CD4-positive, alpha-beta T cell (primary cell): Measurements from ENCODE around the gene CCNL1. TPM values are rescaled to one million over a fixed set of nuclear protein-coding genes. Genes with fewer than 3 reads are reported as not detected.

ENCODE experiments used
- ATAC-seq: fragments of 200-7000 bp; cut with Tn5 transposase; one replicate; pipeline ENCODE4 v1.10.0; 2022; ENCODE audit warnings: mild to moderate bottlenecking; ENCODE audit not compliant: poor library complexity
- CTCF ChIA-PET: fragments of 350-600 bp; sonication (Branson Sonifier 250); formaldehyde crosslinking; loops from one replicate; lab custom pipeline; 2021; ENCODE audit warnings: antibody characterized with exemption, inconsistent platforms; lab: Charles Lee
- POLR2A ChIA-PET: fragments of 350-600 bp; sonication (Branson Sonifier 250); formaldehyde crosslinking; loops from one replicate; lab custom pipeline; 2021; ENCODE audit warnings: antibody characterized with exemption, inconsistent platforms; lab: Charles Lee
- DNase-seq, 14 experiments: peaks; one replicate each; pipeline ENCODE4 v3.0.0-alpha.2; 2013 to 2020; ENCODE audit warnings: mixed read lengths in 2 of 14
- H3K27ac ChIP-seq, 2 donors: one replicate each; pipeline versions ENCODE4 v1.5.1 to v1.7.0; 2013; ENCODE audit warnings: low read length in 2 of 2, low read depth in 1 of 2, mild to moderate bottlenecking in 1 of 2
- H3K27me3 ChIP-seq, 2 experiments: 1 replicate in 1 of 2; 2 replicates in 1 of 2; pipeline versions ENCODE4 v1.6.1 to v1.7.0; 2013; ENCODE audit warnings: low read length in 2 of 2, control low read depth in 1 of 2, mild to moderate bottlenecking in 1 of 2, moderate library complexity in 1 of 2; ENCODE audit not compliant: insufficient read depth in 2 of 2, control insufficient read depth in 1 of 2
- H3K36me3 ChIP-seq: one replicate; pipeline ENCODE4 v1.6.1; 2013; ENCODE audit warnings: low read length, control low read depth; ENCODE audit not compliant: insufficient read depth
- H3K4me1 ChIP-seq: one replicate; pipeline ENCODE4 v1.6.1; 2013; ENCODE audit warnings: low read length, control low read depth; ENCODE audit not compliant: insufficient read depth
- H3K4me3 ChIP-seq: one replicate; pipeline ENCODE4 v1.5.1; 2013; ENCODE audit warnings: mild to moderate bottlenecking, low read length, moderate library complexity
- H3K9me3 ChIP-seq, 2 experiments: 1 replicate in 1 of 2; 2 replicates in 1 of 2; pipeline versions ENCODE4 v1.6.1 to v1.7.0; 2013; ENCODE audit warnings: low read length in 2 of 2, mild to moderate bottlenecking in 2 of 2, control low read depth in 1 of 2, moderate library complexity in 1 of 2; ENCODE audit not compliant: control insufficient read depth in 1 of 2, insufficient read depth in 1 of 2
- H3K27ac Mint-ChIP-seq: one replicate; pipeline ENCODE4 v1.8.0; 2020; ENCODE audit warnings: mixed read lengths
- H3K27me3 Mint-ChIP-seq: one replicate; pipeline ENCODE4 v1.8.0; 2021; ENCODE audit warnings: mixed read lengths
- H3K36me3 Mint-ChIP-seq: one replicate; pipeline ENCODE4 v1.8.0; 2021; ENCODE audit warnings: low read depth, mixed read lengths
- H3K4me1 Mint-ChIP-seq: one replicate; pipeline ENCODE4 v1.8.0; 2021; ENCODE audit warnings: low read depth, mixed read lengths
- H3K4me3 Mint-ChIP-seq: one replicate; pipeline ENCODE4 v1.8.0; 2020; ENCODE audit warnings: mild to moderate bottlenecking, mixed read lengths
- H3K9me3 Mint-ChIP-seq: one replicate; pipeline ENCODE4 v1.8.0; 2020; ENCODE audit warnings: mixed read lengths
- intact Hi-C, 2 experiments: fragments of 100-400 bp; cut with DNase I in 1 of 2; cut with micrococcal nuclease in 1 of 2; formaldehyde crosslinking; loops; one replicate each; pipeline versions ENCODE4 v1.15.1 to v1.9.0; 2023 to 2025; cut with DNase I, micrococcal nuclease
- total RNA-seq, 174 experiments: library from RNA in 2 of 174; stranded (reverse) in 2 of 174; gene quantifications; one replicate each; pipeline ENCODE4 v1.2.3 and lab custom pipeline; 2021 to 2026
- TF ChIP-seq, protein P1 (sequence below): fragments of 200-600 bp; IDR thresholded peaks from one replicate; pipeline ENCODE4 v1.8.0; 2022; ENCODE audit warnings: antibody characterized with exemption, mild to moderate bottlenecking

Gene CCNL1
- total RNA-seq, 2 experiments from 2014 or later, result 1,350 to 1,388 TPM

DNA sequence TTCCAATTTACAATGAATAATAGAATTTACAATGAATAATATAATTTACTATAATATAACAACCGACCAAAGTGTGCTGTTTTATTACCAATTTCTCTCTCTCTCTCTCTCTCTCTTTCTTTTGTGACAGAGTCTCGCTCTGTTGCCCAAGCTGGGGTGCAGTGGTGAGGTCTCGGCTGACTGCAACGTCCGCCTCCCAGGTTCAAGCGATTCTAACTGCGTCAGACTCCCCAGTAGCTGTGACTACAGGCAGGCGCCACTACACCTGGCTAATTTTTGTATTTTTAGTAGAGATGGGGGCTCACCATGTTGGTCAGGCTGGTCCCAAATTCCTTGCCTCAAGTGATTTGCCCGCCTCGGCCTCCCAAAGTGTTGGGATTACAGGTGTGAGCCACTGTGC lies 17.0 kb upstream of the CCNL1 start:
- Mint-ChIP-seq H3K27ac (peak overlapping the region; percentile 98), H3K4me3 (peak overlapping the region; percentile 65), H3K9me3 (no peaks in the 10 kb centered on the region), H3K27me3 (no peaks in the 10 kb centered on the region), H3K36me3 (peaks cover 55% of the 10 kb centered on the region), H3K4me1 (peaks cover 38% of the 10 kb centered on the region)
- Histone ChIP-seq H3K4me3 (no peak overlapping the region), H3K9me3 (peaks cover 0 to 14% of the 10 kb centered on the region in 2 experiments), H3K27ac (peak overlapping the region in 1 of 2 donors; percentile 95), H3K27me3 (no peaks in the 10 kb centered on the region), H3K4me1 (peaks cover 18% of the 10 kb centered on the region), H3K36me3 (no peaks in the 10 kb centered on the region)
- no peak for ATAC-seq
- DNase-seq, result no peak
- intact Hi-C loops, result loop anchor here in 1 of 2 experiments (2.0 to 10.0 kb wide), 4 partner anchors 26 to 1468 kb away; partner anchors contain the start of genes GFM1 and GMPS
- ChIA-PET POLR2A (interaction anchor here (7.5 kb wide), 1 partner anchor 15 kb away, joined by 778 read pairs; the partner anchor contains the start of gene CCNL1), CTCF (interaction anchor here (4.3 kb wide), 1 partner anchor 17 kb away, joined by 22 read pairs; the partner anchor contains the start of gene CCNL1)
- TF ChIP-seq, protein P1, sequence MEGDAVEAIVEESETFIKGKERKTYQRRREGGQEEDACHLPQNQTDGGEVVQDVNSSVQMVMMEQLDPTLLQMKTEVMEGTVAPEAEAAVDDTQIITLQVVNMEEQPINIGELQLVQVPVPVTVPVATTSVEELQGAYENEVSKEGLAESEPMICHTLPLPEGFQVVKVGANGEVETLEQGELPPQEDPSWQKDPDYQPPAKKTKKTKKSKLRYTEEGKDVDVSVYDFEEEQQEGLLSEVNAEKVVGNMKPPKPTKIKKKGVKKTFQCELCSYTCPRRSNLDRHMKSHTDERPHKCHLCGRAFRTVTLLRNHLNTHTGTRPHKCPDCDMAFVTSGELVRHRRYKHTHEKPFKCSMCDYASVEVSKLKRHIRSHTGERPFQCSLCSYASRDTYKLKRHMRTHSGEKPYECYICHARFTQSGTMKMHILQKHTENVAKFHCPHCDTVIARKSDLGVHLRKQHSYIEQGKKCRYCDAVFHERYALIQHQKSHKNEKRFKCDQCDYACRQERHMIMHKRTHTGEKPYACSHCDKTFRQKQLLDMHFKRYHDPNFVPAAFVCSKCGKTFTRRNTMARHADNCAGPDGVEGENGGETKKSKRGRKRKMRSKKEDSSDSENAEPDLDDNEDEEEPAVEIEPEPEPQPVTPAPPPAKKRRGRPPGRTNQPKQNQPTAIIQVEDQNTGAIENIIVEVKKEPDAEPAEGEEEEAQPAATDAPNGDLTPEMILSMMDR, result no peak

DNA sequence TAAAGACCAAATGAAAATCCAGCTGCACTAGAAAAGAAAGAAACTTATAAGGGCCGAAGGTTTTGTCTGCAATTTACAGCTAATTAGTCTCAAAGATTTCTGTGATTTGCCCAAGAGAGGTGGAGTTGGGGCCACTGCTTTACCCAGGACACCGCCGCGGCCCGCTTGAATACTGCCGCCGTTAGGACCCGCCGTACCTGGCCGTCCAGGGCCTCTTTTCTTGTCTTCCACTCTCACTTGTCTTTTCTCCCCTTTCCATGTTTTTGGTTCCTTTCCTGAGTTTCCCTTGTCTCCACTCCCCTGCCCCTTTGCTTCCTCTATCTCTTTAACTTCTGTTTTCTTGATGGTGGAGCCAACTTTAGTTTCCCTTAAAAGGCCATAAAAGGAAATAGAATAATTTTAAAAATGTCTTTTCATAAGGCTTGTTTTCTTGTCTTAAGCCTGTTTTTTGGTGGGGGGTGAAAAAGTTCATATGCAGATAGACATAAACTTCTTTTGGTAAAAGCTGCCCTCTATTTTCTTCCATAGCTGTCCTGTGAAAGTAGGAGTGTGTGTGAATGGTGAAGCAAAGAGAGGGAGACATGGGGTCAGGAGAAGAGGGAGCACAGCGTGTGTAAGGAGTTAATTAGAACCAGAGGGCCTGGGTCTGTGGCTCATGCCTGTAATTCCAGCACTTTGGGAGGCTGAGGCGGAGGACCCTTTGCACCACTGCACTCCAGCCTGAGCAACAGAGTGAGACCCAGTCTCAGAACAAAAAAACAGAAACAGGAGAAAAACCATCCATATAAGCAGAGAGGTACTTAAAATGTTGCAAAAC lies 16.0 kb upstream of the CCNL1 start:
- H3K36me3 ChIP-seq, result no peaks in the 10 kb centered on the region
- H3K4me3 ChIP-seq, result peak overlapping the region; percentile 65
- no peaks in the 10 kb centered on the region for H3K27me3 ChIP-seq
- Mint-ChIP-seq H3K4me3 (peak overlapping the region; percentile 92), H3K27ac (peak overlapping the region; percentile 98), H3K9me3 (no peaks in the 10 kb centered on the region), H3K4me1 (peaks cover 38% of the 10 kb centered on the region), H3K36me3 (peaks cover 47% of the 10 kb centered on the region), H3K27me3 (no peaks in the 10 kb centered on the region)
- peaks cover 0 to 14% of the 10 kb centered on the region in 2 experiments for H3K9me3 ChIP-seq
- no peak for ATAC-seq
- peak overlapping the region; percentile 95 for H3K27ac ChIP-seq
- intact Hi-C loops, result loop anchor here (1.0 to 10.0 kb wide), 9 partner anchors 16 to 1469 kb away; partner anchors contain the start of genes CCNL1 (in 2 of the 2), GMPS (in 2 of the 2), GFM1 (in 1 of the 2) and SSR3 (in 1 of the 2)
- TF ChIP-seq, protein P1, result no peak
- peaks cover 18% of the 10 kb centered on the region for H3K4me1 ChIP-seq
- DNase-seq, result peak in 5 of 14 experiments; percentile 13 to 52 (median 29)
- ChIA-PET POLR2A (interaction anchor here (0.7 to 7.5 kb wide), 29 partner anchors 9 to 1370 kb away, joined by 3 to 778 read pairs (median 5); partner anchors contain the start of genes C3orf33, CCNL1, GMPS and SSR3), CTCF (interaction anchor here (0.9 to 4.3 kb wide), 5 partner anchors 16 to 620 kb away, joined by 3 to 22 read pairs (median 5); partner anchors contain the start of genes CCNL1 and SSR3)
